Right lung (tissue), 5 donors: ENCODE data around the gene SPIRE1. TPM values are rescaled to one million over a fixed set of nuclear protein-coding genes. Genes with fewer than 3 reads are reported as not detected.
"Not testable (repeated sequence)": the region's sequence is repeated elsewhere in the genome, so short reads cannot be mapped to it uniquely, and the experiment has no call there.

Experiments
- DNase-seq, 2 donors: peaks; one replicate each; pipeline ENCODE4 v3.0.0-alpha.2; 2013
- polyA plus RNA-seq, 5 donors: library from polyadenylated mRNA; unstranded; fragments of 120-200 nt; gene quantifications; one replicate each; pipeline versions ENCODE4 v1.2.1 to v1.2.3, GENCODE V29; 2013; ENCODE audit warnings: inconsistent platforms in 1 of 5, low replicate concordance in 1 of 5; ENCODE audit not compliant: insufficient read length in 5 of 5, insufficient read depth in 1 of 5

Gene SPIRE1
- polyA plus RNA-seq, 5 donors, result 11.2 to 15.2 (median 14.3) TPM

DNA sequence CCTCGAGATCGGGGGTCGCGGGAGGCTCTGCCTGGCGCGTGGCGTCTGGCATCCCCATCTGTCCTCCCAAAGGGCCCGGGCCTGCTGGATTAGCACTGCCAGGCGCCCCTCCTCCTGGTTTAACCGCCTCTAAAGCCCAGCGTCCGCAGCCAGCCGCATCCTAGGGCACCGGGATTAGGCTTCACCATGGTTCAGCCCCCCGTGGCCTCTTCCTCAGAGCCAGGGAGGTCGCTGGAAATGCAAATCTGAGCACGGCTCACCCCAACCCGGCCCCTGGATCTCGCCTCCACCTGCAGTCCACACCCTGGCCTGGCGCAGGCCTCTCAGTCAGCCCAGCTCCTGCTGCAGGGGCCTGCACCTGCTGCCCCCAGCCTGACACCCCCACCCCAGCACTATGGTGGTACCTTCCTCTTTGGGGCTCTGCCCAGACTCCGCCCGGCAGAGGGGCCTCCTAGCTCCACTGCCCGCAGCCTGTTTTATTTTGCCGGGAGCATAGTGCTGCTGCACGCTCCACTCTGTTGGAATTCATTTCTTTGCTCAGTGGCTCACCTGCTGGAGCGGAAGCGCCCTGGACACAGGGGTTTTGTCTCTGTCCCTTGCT lies 237.0 kb downstream of the SPIRE1 start:
- DNase-seq, result no peak

DNA sequence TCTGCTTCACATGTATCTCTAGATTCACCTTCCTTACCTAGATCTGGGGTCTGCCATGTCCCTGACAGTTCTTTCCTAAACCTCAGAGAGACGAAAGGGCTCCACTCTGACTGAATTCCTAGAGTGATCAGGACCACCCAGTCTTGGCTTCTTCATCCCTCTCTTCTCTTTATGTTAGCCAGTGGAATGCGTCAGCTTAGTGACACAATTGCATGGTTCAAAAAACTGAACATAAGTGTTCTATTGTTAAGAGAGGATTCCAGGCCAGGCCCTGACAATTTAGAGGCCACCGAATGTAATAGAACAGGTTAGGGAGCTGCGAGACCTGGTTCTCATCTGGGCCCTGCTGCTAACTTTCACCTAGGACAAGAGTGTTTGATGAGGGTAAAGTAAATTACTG lies 240.2 kb downstream of the SPIRE1 start:
- no peak for DNase-seq

DNA sequence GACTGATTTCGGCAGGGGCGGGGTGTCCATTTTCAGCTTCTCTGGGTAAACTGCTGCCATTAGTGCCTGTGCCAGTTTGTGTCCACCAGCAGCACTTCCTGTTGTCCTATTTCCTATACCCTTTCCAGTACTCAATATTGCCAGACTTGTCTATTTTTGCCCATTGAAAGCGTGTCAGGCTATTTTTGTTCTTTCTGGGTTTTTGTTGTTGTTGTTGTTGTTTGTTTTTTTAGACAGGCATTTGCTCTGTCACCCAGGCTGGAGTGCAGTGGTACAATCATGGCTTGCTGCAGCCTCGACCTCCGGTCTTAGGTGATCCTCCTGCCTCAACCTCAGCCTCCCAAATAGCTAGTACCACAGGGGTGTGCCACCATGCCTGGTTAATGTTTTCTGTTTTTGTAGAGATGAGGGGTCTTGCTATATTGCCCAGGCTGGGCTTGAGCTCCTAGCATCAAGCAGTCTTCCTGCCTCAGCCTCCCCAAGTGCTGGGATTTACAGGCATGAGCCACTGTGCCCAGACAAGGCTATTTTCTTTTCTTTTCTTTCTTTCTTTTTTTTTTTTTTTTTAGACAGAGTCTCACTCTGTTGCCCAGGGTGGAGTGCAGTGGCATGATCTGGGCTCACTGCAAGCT lies 241.7 kb downstream of the SPIRE1 start:
- no peak for DNase-seq

GRCh38 chr18:12411456-12411855 lies 246.5 kb downstream of the SPIRE1 start:
- no peak for DNase-seq

- DNase-seq, result not testable (repeated sequence)
Observed at GRCh38 chr18:12410747-12411146, 247.2 kb downstream of the SPIRE1 start.

- no peak for DNase-seq
Observed at GRCh38 chr18:12410081-12410481, 247.8 kb downstream of the SPIRE1 start.

DNA sequence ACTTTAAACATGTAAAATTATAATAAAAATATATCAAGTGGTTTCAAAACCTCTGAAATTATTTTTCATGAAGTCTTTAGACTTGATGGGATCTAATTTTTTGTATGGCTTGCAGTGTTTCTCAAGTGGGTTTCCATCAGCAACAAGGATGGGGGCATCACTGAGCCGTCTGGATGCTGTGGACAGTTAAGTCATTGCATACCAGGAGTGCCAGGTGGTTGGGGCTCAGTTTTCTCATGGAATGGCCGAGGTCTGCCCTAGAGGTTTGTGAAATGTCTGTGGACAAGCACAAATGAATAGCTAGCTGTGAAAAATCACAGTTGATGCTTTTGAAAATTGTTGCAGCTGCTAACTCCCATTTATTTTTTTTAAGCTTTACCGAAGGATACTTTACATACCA lies 248.4 kb downstream of the SPIRE1 start:
- DNase-seq, result no peak

- DNase-seq, result peak; percentile 30 to 33
Observed at GRCh38 chr18:12408247-12408869, 249.5 kb downstream of the SPIRE1 start.

DNA sequence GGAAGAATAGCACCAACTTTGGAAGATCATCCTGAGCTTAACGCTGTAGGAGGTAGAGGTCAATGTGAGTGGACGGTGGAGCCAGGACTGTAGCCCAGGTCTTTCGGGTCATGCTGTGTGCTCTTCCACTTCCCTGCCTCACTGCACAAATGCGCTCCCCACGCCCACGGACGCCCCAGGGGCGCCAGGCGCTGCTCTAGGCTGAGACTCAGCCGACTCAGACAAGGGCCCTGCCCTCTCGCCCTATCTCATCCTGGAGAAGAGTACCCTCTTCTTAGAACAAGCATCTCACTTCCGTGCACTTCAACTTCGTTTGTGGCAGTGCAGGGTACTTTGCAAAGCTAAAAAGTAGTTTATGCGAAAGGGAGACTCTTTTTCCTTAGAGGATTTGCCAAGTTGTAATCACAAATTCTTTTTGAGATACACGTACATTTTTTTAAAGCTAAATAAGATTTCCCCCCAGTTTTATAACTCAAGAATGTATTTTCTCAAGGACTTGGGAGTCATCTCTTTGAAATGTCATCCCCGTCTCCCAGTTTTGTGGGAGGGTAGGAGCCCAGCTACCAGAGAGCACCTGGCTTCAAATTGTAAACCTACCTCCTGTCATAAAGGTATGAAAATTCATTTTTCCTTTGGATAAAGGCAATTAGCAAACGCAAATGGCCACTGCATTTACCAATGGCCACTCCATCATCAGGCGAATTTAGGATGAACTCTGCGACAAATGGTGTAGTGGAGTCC lies 251.4 kb downstream of the SPIRE1 start:
- no peak for DNase-seq

- no peak for DNase-seq
Observed at GRCh38 chr18:12405066-12405465, 252.8 kb downstream of the SPIRE1 start.

DNA sequence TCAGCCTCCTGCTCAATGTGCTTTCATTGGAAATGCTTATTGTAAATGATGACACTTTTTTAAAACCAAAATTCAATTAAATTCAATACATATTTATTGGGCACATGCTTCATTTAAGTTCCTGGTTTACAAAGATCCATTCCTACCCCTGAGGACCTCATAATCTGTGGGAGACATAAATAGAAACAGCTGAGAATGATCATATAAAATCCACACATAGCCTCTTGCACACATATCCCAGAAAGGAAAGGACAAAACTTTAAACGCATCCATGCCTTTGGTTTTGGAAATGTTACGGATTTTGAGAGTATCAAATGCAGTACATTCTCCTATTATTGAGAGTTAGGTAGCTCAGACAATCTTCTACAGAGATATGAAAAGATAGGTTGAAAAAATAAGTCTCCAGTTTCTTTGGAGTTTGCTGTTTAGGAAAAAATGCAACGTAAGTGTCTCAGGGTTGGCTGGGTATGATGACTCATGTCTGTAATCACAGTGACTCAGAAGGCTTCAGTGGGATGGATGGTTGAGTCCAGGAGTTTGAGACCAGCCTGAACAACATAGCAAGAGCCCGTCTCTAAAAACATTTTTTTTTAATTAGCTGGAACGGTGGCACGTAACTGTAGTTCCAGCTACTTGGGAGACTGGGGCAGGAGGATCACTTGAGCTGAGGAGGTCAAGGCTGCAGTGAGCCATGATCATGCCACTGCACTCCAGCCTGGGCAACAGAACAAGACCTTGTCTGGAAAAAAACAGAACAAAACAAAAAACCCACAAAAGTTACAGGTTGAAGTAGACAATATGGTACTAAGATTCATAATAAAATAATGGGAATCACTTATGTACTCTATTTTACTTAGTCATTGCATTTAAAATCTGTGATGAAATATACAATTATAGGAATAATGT lies 254.1 kb downstream of the SPIRE1 start:
- no peak for DNase-seq

DNA sequence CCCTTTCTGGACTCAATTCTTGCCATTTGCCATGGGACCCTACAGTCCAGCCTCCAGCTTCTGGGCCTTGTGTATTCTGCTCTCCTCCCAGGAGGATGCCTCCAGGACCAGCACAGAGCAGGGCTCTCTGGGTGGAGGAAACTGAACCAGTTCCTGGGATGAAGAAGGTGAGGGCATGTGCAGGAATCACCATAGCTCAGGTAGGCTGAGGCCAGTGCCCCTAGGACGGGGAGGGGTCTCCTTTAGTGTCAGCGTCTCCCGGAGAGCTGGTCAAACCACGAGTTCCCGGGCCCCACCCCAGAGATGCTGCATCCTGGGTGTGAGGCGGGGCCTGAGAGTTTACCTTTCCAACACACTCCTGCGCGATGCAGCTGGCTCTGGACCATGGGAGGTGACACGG lies 256.0 kb downstream of the SPIRE1 start:
- DNase-seq, result no peak

GRCh38 chr18:12399231-12399630 lies 258.7 kb downstream of the SPIRE1 start:
- DNase-seq, result no peak

GRCh38 chr18:12398625-12399024 lies 259.3 kb downstream of the SPIRE1 start:
- DNase-seq, result no peak

DNA sequence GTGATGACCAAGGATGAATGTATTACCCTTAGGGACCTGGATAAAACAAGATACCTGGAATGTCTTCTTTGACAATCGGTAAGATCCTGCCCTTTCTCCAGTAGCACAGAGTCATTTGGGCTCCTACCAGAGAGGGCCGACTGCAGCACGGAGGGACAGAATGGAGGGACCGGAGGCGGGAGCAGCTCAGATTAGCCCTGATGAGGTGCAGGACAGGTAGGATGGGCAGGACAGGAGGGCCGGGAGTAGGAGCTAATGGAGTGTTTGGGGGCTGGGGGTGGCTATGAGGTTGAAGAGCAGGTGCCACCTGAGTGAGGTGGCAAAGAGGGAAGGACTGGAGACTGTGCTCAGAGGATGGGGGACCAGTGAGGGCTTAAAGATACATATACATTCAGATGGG lies 260.1 kb downstream of the SPIRE1 start:
- DNase-seq, result no peak

- no peak for DNase-seq
Observed at GRCh38 chr18:12397254-12397653, 260.7 kb downstream of the SPIRE1 start.

Other genes starting within 250 kb of the SPIRE1 start
- gene CEP76, start 44.6 kb upstream of the SPIRE1 start, polyA plus RNA-seq, result 10 to 100 TPM in 4 of 5 donors, 1 to 10 TPM in 1; 8.4 to 11.8 (median 11.3) TPM
- gene PSMG2, start 44.9 kb upstream of the SPIRE1 start, polyA plus RNA-seq, result 10 to 100 TPM; 66.4 to 91.5 (median 74.4) TPM
- 10 to 100 TPM; 55.2 to 79.2 (median 72.9) TPM for gene PTPN2, start 226.1 kb upstream of the SPIRE1 start, polyA plus RNA-seq